ENCODE measurements around the gene PCBP2. TPM values are rescaled to one million over a fixed set of nuclear protein-coding genes. Genes with fewer than 3 reads are reported as not detected.

The PCBP2 gene
- total RNA-seq, 6 donors from 2014 or later: 346 to 723 (median 513) TPM

DNA sequence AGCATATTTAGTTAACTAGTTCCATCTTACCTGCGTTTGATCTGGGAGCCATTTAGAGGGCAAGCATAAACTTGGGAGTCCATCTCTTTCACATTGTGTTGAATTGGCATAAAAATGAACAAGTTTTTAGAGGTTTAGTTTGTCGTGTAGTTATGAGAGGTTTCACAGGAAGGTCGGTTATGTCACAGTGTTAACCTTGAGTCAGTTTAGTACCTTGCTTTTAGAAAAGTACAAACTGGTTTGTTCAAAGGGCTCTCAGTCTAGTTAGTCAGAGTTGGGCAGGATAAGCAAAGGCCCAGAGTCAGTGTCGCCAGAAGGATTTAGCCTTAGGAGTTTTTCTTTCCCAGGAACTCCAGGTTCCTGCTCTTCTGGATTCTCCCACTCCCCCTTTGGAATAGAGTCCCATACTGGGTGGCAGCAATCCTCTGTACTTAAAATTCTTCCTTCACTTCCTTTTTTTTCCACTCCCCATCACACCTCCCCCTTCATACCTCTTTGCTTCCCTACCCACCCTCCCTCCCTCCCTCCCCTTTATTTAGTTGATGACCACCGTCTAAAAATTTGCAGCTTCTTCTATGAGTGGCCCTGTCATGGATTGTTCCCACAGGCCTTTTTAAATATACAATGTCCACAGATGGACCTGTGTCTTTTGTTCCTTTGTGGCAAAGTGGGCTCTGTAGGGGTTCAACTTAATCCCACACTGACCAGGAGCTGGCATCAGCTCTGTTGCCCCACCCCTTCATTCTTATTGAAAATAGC is 12.1 kb downstream of the PCBP2 start:
- no peak for TF ChIP-seq EP300 (IDR thresholded peaks at IDR 0.05)
- no peak for TF ChIP-seq POLR2A (IDR thresholded peaks at IDR 0.05)
- no peak for TF ChIP-seq CTCF (IDR thresholded peaks at IDR 0.05)
- no peak for TF ChIP-seq POLR2AphosphoS5 (IDR thresholded peaks at IDR 0.05)
- no peak for ATAC-seq (ENCODE audit: low FRiP score in 2 of 2)
- 62 to 72% methylated on average over 5 of the region's 5 CpGs for WGBS, 2 donors
- Histone ChIP-seq H3K27ac (no peak overlapping the region), H3K4me3 (no peak overlapping the region), H3K9me3 (no peaks in the 10 kb centered on the region), H3K27me3 (no peaks in the 10 kb centered on the region), H3K4me1 (peaks cover 0 to 5% (median 4%) of the 10 kb centered on the region in 4 donors), H3K36me3 (peaks cover 92 to 100% (median 100%) of the 10 kb centered on the region in 4 donors)
- DNase-seq: no peak

GRCh38 chr12:53464685-53465418 is 12.9 kb downstream of the PCBP2 start:
- Histone ChIP-seq H3K27ac (no peak overlapping the region), H3K36me3 (peaks cover 92 to 100% (median 100%) of the 10 kb centered on the region in 4 donors), H3K27me3 (no peaks in the 10 kb centered on the region), H3K9me3 (no peaks in the 10 kb centered on the region), H3K4me1 (peaks cover 0 to 5% (median 4%) of the 10 kb centered on the region in 4 donors), H3K4me3 (no peak overlapping the region)
- no peak for DNase-seq
- no peak for ATAC-seq (ENCODE audit: low FRiP score in 2 of 2)
- TF ChIP-seq CTCF (IDR thresholded peaks at IDR 0.05) (no peak), POLR2AphosphoS5 (IDR thresholded peaks at IDR 0.05) (no peak), POLR2A (IDR thresholded peaks at IDR 0.05) (no peak), EP300 (IDR thresholded peaks at IDR 0.05) (no peak)
- 92 to 94% methylated on average over 11 of the region's 11 CpGs for WGBS, 2 donors

- peaks cover 89 to 100% (median 100%) of the 10 kb centered on the region in 4 donors for H3K36me3 ChIP-seq
- TF ChIP-seq POLR2A (IDR thresholded peaks at IDR 0.05): no peak
- TF ChIP-seq EP300 (IDR thresholded peaks at IDR 0.05): no peak
- TF ChIP-seq CTCF (IDR thresholded peaks at IDR 0.05): no peak
- no peak for TF ChIP-seq POLR2AphosphoS5 (IDR thresholded peaks at IDR 0.05)
- no peaks in the 10 kb centered on the region for H3K27me3 ChIP-seq
- H3K27ac ChIP-seq: no peak overlapping the region
- H3K4me3 ChIP-seq: no peak overlapping the region
- DNase-seq: no peak
- peaks cover 0 to 4% (median 4%) of the 10 kb centered on the region in 4 donors for H3K4me1 ChIP-seq
- 72 to 79% methylated on average over 2 of the region's 2 CpGs for WGBS, 2 donors
- ATAC-seq (ENCODE audit: low FRiP score in 2 of 2): no peak
- no peaks in the 10 kb centered on the region for H3K9me3 ChIP-seq
Observed at GRCh38 chr12:53465679-53466078, 13.8 kb downstream of the PCBP2 start.

DNA sequence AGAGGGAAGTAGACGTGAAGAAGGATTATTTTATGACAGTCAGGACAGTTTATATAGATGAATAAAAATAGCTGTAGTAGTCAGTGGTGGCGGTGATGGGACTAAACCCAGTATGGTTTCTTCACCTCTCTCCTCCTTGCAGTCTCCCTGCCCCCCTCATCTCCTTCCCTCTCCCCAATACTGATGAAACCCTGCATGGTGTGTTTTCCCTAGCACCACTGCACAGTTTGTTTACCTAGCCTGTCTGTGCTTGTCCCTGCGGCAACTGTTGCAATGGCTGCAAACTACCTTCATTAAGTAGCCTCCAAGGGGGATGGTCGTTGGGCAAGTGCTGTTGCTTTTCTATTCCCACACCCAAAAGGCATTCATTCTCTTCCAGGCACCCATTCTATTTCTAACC is 14.7 kb downstream of the PCBP2 start:
- no peak for TF ChIP-seq EP300 (IDR thresholded peaks at IDR 0.05)
- TF ChIP-seq POLR2A (IDR thresholded peaks at IDR 0.05): no peak
- TF ChIP-seq POLR2AphosphoS5 (IDR thresholded peaks at IDR 0.05): no peak
- TF ChIP-seq CTCF (IDR thresholded peaks at IDR 0.05): no peak
- H3K27ac ChIP-seq: no peak overlapping the region
- DNase-seq (no peak), ATAC-seq (ENCODE audit: low FRiP score in 2 of 2) (no peak)
- H3K36me3 ChIP-seq: peaks cover 86 to 100% (median 100%) of the 10 kb centered on the region in 4 donors
- H3K4me1 ChIP-seq: peaks cover 2 to 4% (median 3%) of the 10 kb centered on the region in 4 donors
- 69 to 83% methylated on average over 4 of the region's 4 CpGs for WGBS, 2 donors
- no peaks in the 10 kb centered on the region for H3K27me3 ChIP-seq
- no peak overlapping the region for H3K4me3 ChIP-seq
- H3K9me3 ChIP-seq: no peaks in the 10 kb centered on the region
